OCI-LY3 (cell line): ENCODE measurements around the gene ESPN.
"Not testable (repeated sequence)": the region's sequence is repeated elsewhere in the genome, so short reads cannot be mapped to it uniquely, and the experiment has no call there.

Experiments used
- H2AFZ ChIP-seq: fragments of 200-600, 300-600 bp; shearing (Covaris generic); 2 replicates; pipeline ENCODE4 v1.6.0; 2014; ENCODE audit warnings: antibody characterized with exemption, low read depth, low read length
- H3K27ac ChIP-seq: fragments of 200-600, 300-600 bp; sonication (generic); 2 replicates; pipeline ENCODE4 v1.5.1; 2014; ENCODE audit warnings: mild to moderate bottlenecking, low read length, moderate library complexity, mixed read lengths
- H3K27me3 ChIP-seq: fragments of 200-600, 300-600 bp; sonication (generic); 2 replicates; pipeline ENCODE4 v1.6.1; 2014; ENCODE audit warnings: low read depth, low read length, mixed read lengths
- H3K36me3 ChIP-seq: fragments of 200-600, 300-600 bp; sonication (generic); replicated peaks from 2 replicates; pipeline ENCODE3; 2014; ENCODE audit warnings: low read depth, low read length, mixed read lengths
- H3K4me1 ChIP-seq: fragments of 300-600, 200-600 bp; sonication (generic); 2 replicates; pipeline ENCODE4 v1.6.1; 2014; ENCODE audit warnings: low read length, mixed read lengths
- H3K4me2 ChIP-seq: fragments of 200-600, 300-600 bp; sonication (generic); 2 replicates; pipeline ENCODE4 v1.6.1; 2014; ENCODE audit warnings: low read length, mixed read lengths
- H3K4me3 ChIP-seq: fragments of 300-600, 200-600 bp; sonication (generic); 2 replicates; pipeline ENCODE4 v1.5.1; 2014; ENCODE audit warnings: antibody characterized with exemption, mild to moderate bottlenecking, low read length, moderate library complexity
- H3K79me2 ChIP-seq: fragments of 300-600, 200-600 bp; shearing (Covaris generic); 2 replicates; pipeline ENCODE4 v1.6.1; 2014; ENCODE audit warnings: mild to moderate bottlenecking, low read length, mixed read lengths
- H3K9ac ChIP-seq: fragments of 300-600, 200-600 bp; shearing (Covaris generic); 2 replicates; pipeline ENCODE4 v1.6.0; 2014; ENCODE audit warnings: mild to moderate bottlenecking, low read length, moderate library complexity
- H3K9me3 ChIP-seq: fragments of 200-600, 300-600 bp; shearing (Covaris generic); 2 replicates; pipeline ENCODE4 v1.6.1; 2014; ENCODE audit warnings: low read length, mixed read lengths; ENCODE audit not compliant: insufficient read depth
- H4K20me1 ChIP-seq: fragments of 200-600, 300-600 bp; sonication (generic); 2 replicates; pipeline ENCODE4 v1.6.1; 2016; ENCODE audit warnings: low read length, mixed read lengths; ENCODE audit not compliant: insufficient read depth
- CTCF ChIP-seq: fragments of 200-600, 300-600 bp; sonication (generic); IDR thresholded peaks from 2 replicates; pipeline ENCODE4 v1.5.1; 2014; ENCODE audit warnings: antibody characterized with exemption, low read length, low read depth
- EZH2phosphoT487 ChIP-seq: fragments of 200-600 bp; shearing (Covaris generic); IDR thresholded peaks from 2 replicates; pipeline ENCODE4 v1.6.1; 2018; ENCODE audit warnings: antibody characterized with exemption, mixed run types, low read depth

The ESPN gene

GRCh38 chr1:6426972-6427350 lies 2.4 kb downstream of the ESPN start:
- peaks cover 16% of the 10 kb centered on the region for H3K4me1 ChIP-seq
- H3K4me2 ChIP-seq: no peak overlapping the region
- no peaks in the 10 kb centered on the region for H3K9me3 ChIP-seq
- no peaks in the 10 kb centered on the region for H3K27me3 ChIP-seq
- no peak overlapping the region for H3K4me3 ChIP-seq
- H3K36me3 ChIP-seq: no peaks in the 10 kb centered on the region
- H4K20me1 ChIP-seq: no peaks in the 10 kb centered on the region
- H3K27ac ChIP-seq: no peak overlapping the region
- no peak overlapping the region for H3K9ac ChIP-seq
- no peaks in the 10 kb centered on the region for H3K79me2 ChIP-seq
- H2AFZ ChIP-seq: no peak overlapping the region
- TF ChIP-seq EZH2phosphoT487 (no peak), CTCF (no peak)

GRCh38 chr1:6427441-6428390 lies 3.1 kb downstream of the ESPN start:
- TF ChIP-seq CTCF (no peak), EZH2phosphoT487 (no peak)
- H3K36me3 ChIP-seq: no peaks in the 10 kb centered on the region
- H2AFZ ChIP-seq: no peak overlapping the region
- H3K9me3 ChIP-seq: no peaks in the 10 kb centered on the region
- no peak overlapping the region for H3K4me3 ChIP-seq
- H3K9ac ChIP-seq: no peak overlapping the region
- no peaks in the 10 kb centered on the region for H3K27me3 ChIP-seq
- H3K27ac ChIP-seq: no peak overlapping the region
- no peaks in the 10 kb centered on the region for H4K20me1 ChIP-seq
- peaks cover 16% of the 10 kb centered on the region for H3K4me1 ChIP-seq
- no peak overlapping the region for H3K4me2 ChIP-seq
- no peaks in the 10 kb centered on the region for H3K79me2 ChIP-seq

- H3K9me3 ChIP-seq, H3K27me3 ChIP-seq, H2AFZ ChIP-seq, H3K79me2 ChIP-seq, H3K9ac ChIP-seq, H3K27ac ChIP-seq, H3K36me3 ChIP-seq, H4K20me1 ChIP-seq, H3K4me2 ChIP-seq, H3K4me3 ChIP-seq: not testable (repeated sequence)
- H3K4me1 ChIP-seq: peaks cover 16% of the 10 kb centered on the region
Observed at GRCh38 chr1:6428453-6428852, 3.9 kb downstream of the ESPN start.

- H3K36me3 ChIP-seq, H3K27me3 ChIP-seq, H3K79me2 ChIP-seq, H3K9me3 ChIP-seq, H2AFZ ChIP-seq, H3K4me3 ChIP-seq, H4K20me1 ChIP-seq, H3K9ac ChIP-seq, H3K27ac ChIP-seq, H3K4me2 ChIP-seq: not testable (repeated sequence)
- H3K4me1 ChIP-seq: peaks cover 16% of the 10 kb centered on the region
Observed at GRCh38 chr1:6429660-6430411, 5.3 kb downstream of the ESPN start.

GRCh38 chr1:6431645-6432579 lies 7.3 kb downstream of the ESPN start:
- H3K9me3 ChIP-seq, H3K27me3 ChIP-seq, H3K36me3 ChIP-seq, H3K79me2 ChIP-seq, H3K4me2 ChIP-seq, H2AFZ ChIP-seq, H4K20me1 ChIP-seq, H3K4me3 ChIP-seq, H3K27ac ChIP-seq, H3K9ac ChIP-seq: not testable (repeated sequence)
- H3K4me1 ChIP-seq: peaks cover 16% of the 10 kb centered on the region
